ENCODE data around the gene PCDHB9. TPM values are rescaled to one million over a fixed set of nuclear protein-coding genes. Genes with fewer than 3 reads are reported as not detected.

Gene PCDHB9
- polyA plus RNA-seq, 1 donor, result 2.9 TPM

- DNase-seq (ENCODE audit: low read depth), result no peak
Measured at GRCh38 chr5:141236516-141237313, 49.8 kb downstream of the PCDHB9 start.

Other genes with a start within 250 kb of the PCDHB9 start
- gene PCDHAC2, start 220.7 kb upstream of the PCDHB9 start, polyA plus RNA-seq (ENCODE audit: insufficient read length), result 0.67 TPM
- 0.11 TPM for gene PCDHB1, start 135.8 kb upstream of the PCDHB9 start, polyA plus RNA-seq (ENCODE audit: insufficient read length)
- gene PCDHB2, start 92.5 kb upstream of the PCDHB9 start, polyA plus RNA-seq (ENCODE audit: insufficient read length), result 2.2 TPM
- 1.6 TPM for gene PCDHB3, start 86.7 kb upstream of the PCDHB9 start, polyA plus RNA-seq (ENCODE audit: insufficient read length)
- 3.1 TPM for gene PCDHB4, start 65.3 kb upstream of the PCDHB9 start, polyA plus RNA-seq (ENCODE audit: insufficient read length)
- 3.8 TPM for gene PCDHB5, start 52.0 kb upstream of the PCDHB9 start, polyA plus RNA-seq (ENCODE audit: insufficient read length)
- gene PCDHB6, start 37.1 kb upstream of the PCDHB9 start, polyA plus RNA-seq (ENCODE audit: insufficient read length), result 1.4 TPM
- 1.9 TPM for gene PCDHB7, start 14.5 kb upstream of the PCDHB9 start, polyA plus RNA-seq (ENCODE audit: insufficient read length)
- gene PCDHB8, start 9.4 kb upstream of the PCDHB9 start, polyA plus RNA-seq (ENCODE audit: insufficient read length), result 1.8 TPM
- 2.5 TPM for gene PCDHB16, start 4.8 kb upstream of the PCDHB9 start, polyA plus RNA-seq (ENCODE audit: insufficient read length)
- gene PCDHB10, start 5.2 kb downstream of the PCDHB9 start, polyA plus RNA-seq (ENCODE audit: insufficient read length), result 3.6 TPM
- 2.2 TPM for gene PCDHB11, start 12.5 kb downstream of the PCDHB9 start, polyA plus RNA-seq (ENCODE audit: insufficient read length)
- gene PCDHB12, start 21.6 kb downstream of the PCDHB9 start, polyA plus RNA-seq (ENCODE audit: insufficient read length), result 2.5 TPM
- gene PCDHB13, start 26.8 kb downstream of the PCDHB9 start, polyA plus RNA-seq (ENCODE audit: insufficient read length), result 2.4 TPM
- gene PCDHB14, start 36.2 kb downstream of the PCDHB9 start, polyA plus RNA-seq (ENCODE audit: insufficient read length), result 6.3 TPM
- gene PCDHB15, start 58.2 kb downstream of the PCDHB9 start, polyA plus RNA-seq (ENCODE audit: insufficient read length), result 7.0 TPM
- 0.10 TPM for gene SLC25A2, start 116.9 kb downstream of the PCDHB9 start, polyA plus RNA-seq (ENCODE audit: insufficient read length)
- 76.1 TPM for gene TAF7, start 133.6 kb downstream of the PCDHB9 start, polyA plus RNA-seq (ENCODE audit: insufficient read length)
- gene PCDHGA1, start 143.4 kb downstream of the PCDHB9 start, polyA plus RNA-seq (ENCODE audit: insufficient read length), result 0.58 TPM
- 2.1 TPM for gene PCDHGA2, start 151.6 kb downstream of the PCDHB9 start, polyA plus RNA-seq (ENCODE audit: insufficient read length)
- 1.1 TPM for gene PCDHGA3, start 156.7 kb downstream of the PCDHB9 start, polyA plus RNA-seq (ENCODE audit: insufficient read length)
- gene PCDHGB1, start 162.9 kb downstream of the PCDHB9 start, polyA plus RNA-seq (ENCODE audit: insufficient read length), result 0.49 TPM
- 1.0 TPM for gene PCDHGA4, start 167.9 kb downstream of the PCDHB9 start, polyA plus RNA-seq (ENCODE audit: insufficient read length)
- gene PCDHGB2, start 172.8 kb downstream of the PCDHB9 start, polyA plus RNA-seq (ENCODE audit: insufficient read length), result 1.7 TPM
- gene PCDHGA5, start 177.0 kb downstream of the PCDHB9 start, polyA plus RNA-seq (ENCODE audit: insufficient read length), result 2.6 TPM
- gene PCDHGB3, start 183.1 kb downstream of the PCDHB9 start, polyA plus RNA-seq (ENCODE audit: insufficient read length), result 1.6 TPM
- 2.6 TPM for gene PCDHGA6, start 186.7 kb downstream of the PCDHB9 start, polyA plus RNA-seq (ENCODE audit: insufficient read length)
- gene PCDHGA7, start 195.6 kb downstream of the PCDHB9 start, polyA plus RNA-seq (ENCODE audit: insufficient read length), result 1.4 TPM
- 1.7 TPM for gene PCDHGB4, start 200.5 kb downstream of the PCDHB9 start, polyA plus RNA-seq (ENCODE audit: insufficient read length)
- gene PCDHGA8, start 205.5 kb downstream of the PCDHB9 start, polyA plus RNA-seq (ENCODE audit: insufficient read length), result 0.73 TPM
- gene PCDHGB5, start 210.8 kb downstream of the PCDHB9 start, polyA plus RNA-seq (ENCODE audit: insufficient read length), result 3.1 TPM
- gene PCDHGA9, start 215.6 kb downstream of the PCDHB9 start, polyA plus RNA-seq (ENCODE audit: insufficient read length), result 3.3 TPM
- gene PCDHGB6, start 220.9 kb downstream of the PCDHB9 start, polyA plus RNA-seq (ENCODE audit: insufficient read length), result 3.5 TPM
- gene PCDHGA10, start 225.8 kb downstream of the PCDHB9 start, polyA plus RNA-seq (ENCODE audit: insufficient read length), result 1.4 TPM
- gene PCDHGB7, start 230.5 kb downstream of the PCDHB9 start, polyA plus RNA-seq (ENCODE audit: insufficient read length), result 7.0 TPM
- 2.7 TPM for gene PCDHGA11, start 233.9 kb downstream of the PCDHB9 start, polyA plus RNA-seq (ENCODE audit: insufficient read length)
- 1.7 TPM for gene PCDHGA12, start 243.3 kb downstream of the PCDHB9 start, polyA plus RNA-seq (ENCODE audit: insufficient read length)